ENCODE measurements around the gene SH2D3A. TPM values are rescaled to one million over a fixed set of nuclear protein-coding genes. Genes with fewer than 3 reads are reported as not detected.

SH2D3A gene
- total and polyA plus RNA-seq, 11 donors, result 0.08 to 0.56 (median 0.25) TPM; not detected in 6

DNA sequence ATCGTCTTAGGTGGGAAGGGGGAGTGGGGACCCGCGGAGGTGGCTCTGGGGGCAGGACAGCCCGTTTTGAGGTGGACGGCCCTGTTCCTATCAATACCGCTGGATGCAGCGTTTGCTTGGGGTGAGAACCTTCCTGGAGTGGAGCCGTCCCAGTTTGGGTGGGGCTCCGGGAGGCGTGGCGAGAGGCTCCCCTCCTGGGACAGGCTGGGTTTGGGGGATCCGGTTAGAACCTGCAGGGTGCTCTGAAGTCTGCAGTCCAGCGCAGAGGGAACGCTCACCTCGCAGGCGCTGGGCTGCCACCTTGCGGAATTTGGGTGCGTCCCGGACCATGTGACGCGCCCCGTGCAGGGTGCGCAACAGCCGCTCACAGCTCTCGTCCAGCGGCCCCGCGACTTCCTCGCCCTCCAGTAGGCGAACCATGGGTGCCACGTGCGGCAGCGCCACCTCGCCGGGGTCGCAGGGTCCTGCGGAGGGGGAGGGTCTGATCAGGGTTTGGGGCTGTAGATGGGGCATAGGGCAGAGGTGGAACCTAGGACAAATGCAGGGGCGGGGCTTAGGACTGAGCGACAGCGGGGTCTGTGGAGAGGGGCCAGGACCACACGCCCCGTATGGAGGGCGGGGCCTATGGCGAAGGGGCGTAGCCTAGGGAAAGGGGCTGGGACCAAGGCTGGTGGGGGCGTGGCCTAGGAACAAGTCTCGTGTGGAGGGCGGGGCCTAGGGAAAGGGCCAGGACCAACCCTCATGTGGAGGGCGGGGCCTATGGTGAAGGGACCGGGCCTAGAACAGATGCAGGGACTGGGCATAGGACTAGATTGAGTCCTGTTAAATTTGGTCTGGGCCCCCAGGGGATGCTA, 13.8 kb downstream of the SH2D3A start:
- ATAC-seq (peak; percentile 79 to 90 (median 85)), DNase-seq (peak; percentile 67 to 90 (median 81))
- no peak for TF ChIP-seq POLR2A (IDR thresholded peaks at IDR 0.05)
- TF ChIP-seq, protein P1, sequence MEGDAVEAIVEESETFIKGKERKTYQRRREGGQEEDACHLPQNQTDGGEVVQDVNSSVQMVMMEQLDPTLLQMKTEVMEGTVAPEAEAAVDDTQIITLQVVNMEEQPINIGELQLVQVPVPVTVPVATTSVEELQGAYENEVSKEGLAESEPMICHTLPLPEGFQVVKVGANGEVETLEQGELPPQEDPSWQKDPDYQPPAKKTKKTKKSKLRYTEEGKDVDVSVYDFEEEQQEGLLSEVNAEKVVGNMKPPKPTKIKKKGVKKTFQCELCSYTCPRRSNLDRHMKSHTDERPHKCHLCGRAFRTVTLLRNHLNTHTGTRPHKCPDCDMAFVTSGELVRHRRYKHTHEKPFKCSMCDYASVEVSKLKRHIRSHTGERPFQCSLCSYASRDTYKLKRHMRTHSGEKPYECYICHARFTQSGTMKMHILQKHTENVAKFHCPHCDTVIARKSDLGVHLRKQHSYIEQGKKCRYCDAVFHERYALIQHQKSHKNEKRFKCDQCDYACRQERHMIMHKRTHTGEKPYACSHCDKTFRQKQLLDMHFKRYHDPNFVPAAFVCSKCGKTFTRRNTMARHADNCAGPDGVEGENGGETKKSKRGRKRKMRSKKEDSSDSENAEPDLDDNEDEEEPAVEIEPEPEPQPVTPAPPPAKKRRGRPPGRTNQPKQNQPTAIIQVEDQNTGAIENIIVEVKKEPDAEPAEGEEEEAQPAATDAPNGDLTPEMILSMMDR (IDR thresholded peaks at IDR 0.05), result peak; percentile 29 to 64 (median 49)
- no peaks in the 10 kb centered on the region for H3K27me3 ChIP-seq
- 4 to 11% (median 7%) methylated on average over 34 to 50 of the region's 50 CpGs for WGBS, 4 donors
- H3K4me3 ChIP-seq, result peak overlapping the region in 10 of 12 donors; percentile 39 to 56 (median 48)
- H3K27ac ChIP-seq, result peak overlapping the region in 8 of 12 donors; percentile 9 to 72 (median 48)
- peaks cover 0 to 44% (median 42%) of the 10 kb centered on the region in 9 donors for H3K36me3 ChIP-seq
- no peaks in the 10 kb centered on the region for H3K9me3 ChIP-seq
- intact Hi-C loops (cut with DNase I), result loop anchor here in 3 of 10 donors (1.0 to 10.0 kb wide), 3 partner anchors 14 to 121 kb away; partner anchors contain the start of gene TRIP10 (in 1 of the 3)
- H3K4me1 ChIP-seq, result peaks cover 0 to 16% (median 8%) of the 10 kb centered on the region in 12 donors

- Histone ChIP-seq H3K4me3 (peak overlapping the region in 9 of 12 donors; percentile 39 to 56 (median 49)), H3K36me3 (peaks cover 0 to 53% (median 51%) of the 10 kb centered on the region in 9 donors), H3K9me3 (no peaks in the 10 kb centered on the region), H3K4me1 (peaks cover 0 to 16% (median 8%) of the 10 kb centered on the region in 12 donors), H3K27ac (peak overlapping the region in 4 of 12 donors; percentile 25 to 72 (median 48)), H3K27me3 (no peaks in the 10 kb centered on the region)
- DNase-seq (no peak), ATAC-seq (peak in 2 of 4 donors; percentile 1 to 5)
- WGBS, 4 donors, result 67 to 72% (median 71%) methylated on average over 45 to 50 of the region's 50 CpGs
- no peak for TF ChIP-seq POLR2A (IDR thresholded peaks at IDR 0.05)
- TF ChIP-seq, protein P1 (IDR thresholded peaks at IDR 0.05), result no peak
- intact Hi-C loops (cut with DNase I), result loop anchor here in 3 of 10 donors (1.0 to 10.0 kb wide), 3 partner anchors 13 to 120 kb away; partner anchors contain the start of gene TRIP10 (in 1 of the 3)
Observed at GRCh38 chr19:6752256-6753177, 14.7 kb downstream of the SH2D3A start.

- ATAC-seq (no peak), DNase-seq (no peak)
- WGBS, 4 donors, result 93 to 95% (median 94%) methylated on average over 16 of the region's 16 CpGs
- Histone ChIP-seq H3K36me3 (peaks cover 0 to 66% (median 64%) of the 10 kb centered on the region in 9 donors), H3K27me3 (no peaks in the 10 kb centered on the region), H3K4me1 (peaks cover 0 to 19% (median 8%) of the 10 kb centered on the region in 12 donors), H3K4me3 (no peak overlapping the region), H3K27ac (no peak overlapping the region), H3K9me3 (no peaks in the 10 kb centered on the region)
- intact Hi-C loops (cut with DNase I), result loop anchor here in 2 of 10 donors (5.0 to 10.0 kb wide), 2 partner anchors 116 to 119 kb away; no protein-coding TSS in a partner anchor
- TF ChIP-seq, protein P1 (IDR thresholded peaks at IDR 0.05), result no peak
- TF ChIP-seq POLR2A (IDR thresholded peaks at IDR 0.05), result no peak
Observed at GRCh38 chr19:6751189-6751588, 16.0 kb downstream of the SH2D3A start.
